A549 treated with AZD2906 at 1 μM for 4 hours (cell line): ENCODE data around the gene KRTAP13-3. TPM values are rescaled to one million over a fixed set of nuclear protein-coding genes. Genes with fewer than 3 reads are reported as not detected.

Experiments used
- total RNA-seq: library from RNA; stranded (reverse); fragments of 200-300 nt; extraction: Qiagen RNA extraction; gene quantifications from 5 replicates; pipeline ENCODE4 v1.2.3, GENCODE V29; 2022

Gene KRTAP13-3, protein sequence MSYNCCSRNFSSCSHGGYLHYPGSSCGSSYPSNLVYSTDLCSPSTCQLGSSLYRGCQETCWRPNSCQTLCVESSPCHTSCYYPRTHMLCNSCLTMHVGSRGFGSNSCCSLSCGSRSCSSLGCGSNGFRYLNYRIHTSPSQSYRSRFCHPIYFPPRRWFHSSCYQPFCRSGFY
- not detected in 5 replicates for total RNA-seq

DNA sequence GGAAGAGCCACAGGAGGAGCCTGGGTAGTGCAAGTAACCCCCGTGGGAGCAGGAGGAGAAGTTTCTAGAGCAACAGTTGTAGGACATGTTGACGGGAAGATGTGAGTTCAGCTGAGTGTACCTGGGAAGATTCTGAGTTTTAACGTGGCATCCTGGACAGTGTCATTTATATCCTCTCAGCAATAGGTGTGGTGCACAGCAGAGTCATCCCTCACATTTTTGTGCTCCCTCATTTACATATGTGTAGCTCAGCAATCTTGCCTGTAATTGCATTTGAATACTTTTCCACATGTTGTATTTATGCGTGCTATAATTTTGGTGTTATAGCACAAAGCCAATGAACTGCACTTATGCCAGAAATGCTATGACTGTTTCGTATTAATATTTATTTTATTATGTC, at the start of gene KRTAP13-3:
KRTAP13-3 (minus strand) TSS at position 101 of the 400 bp plus-strand sequence; CDS start at position 87, 14 bp downstream.

DNA sequence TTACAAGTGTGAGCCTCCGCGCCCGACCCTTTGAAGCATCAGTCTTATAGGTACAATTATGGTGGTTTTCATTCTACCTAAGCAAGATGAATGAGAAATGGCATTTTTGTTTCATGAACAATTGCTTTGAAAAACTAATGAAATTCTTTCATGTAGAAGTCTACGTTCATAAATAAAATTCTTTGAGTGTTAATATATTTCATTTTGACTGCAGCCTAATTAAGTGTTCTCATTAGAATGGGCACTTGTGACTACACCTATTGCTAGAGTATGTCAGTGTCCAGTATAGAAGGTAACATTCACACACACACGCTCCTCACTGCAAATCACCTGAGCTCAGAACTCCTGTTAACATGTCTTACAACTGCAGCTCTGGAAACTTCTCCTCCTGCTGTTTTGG, 14.2 kb upstream of the KRTAP13-3 start, which contains the start of gene KRTAP15-1:
KRTAP15-1 (plus strand) TSS at position 301 of the 400 bp plus-strand sequence; CDS start at position 354, 53 bp downstream.

DNA sequence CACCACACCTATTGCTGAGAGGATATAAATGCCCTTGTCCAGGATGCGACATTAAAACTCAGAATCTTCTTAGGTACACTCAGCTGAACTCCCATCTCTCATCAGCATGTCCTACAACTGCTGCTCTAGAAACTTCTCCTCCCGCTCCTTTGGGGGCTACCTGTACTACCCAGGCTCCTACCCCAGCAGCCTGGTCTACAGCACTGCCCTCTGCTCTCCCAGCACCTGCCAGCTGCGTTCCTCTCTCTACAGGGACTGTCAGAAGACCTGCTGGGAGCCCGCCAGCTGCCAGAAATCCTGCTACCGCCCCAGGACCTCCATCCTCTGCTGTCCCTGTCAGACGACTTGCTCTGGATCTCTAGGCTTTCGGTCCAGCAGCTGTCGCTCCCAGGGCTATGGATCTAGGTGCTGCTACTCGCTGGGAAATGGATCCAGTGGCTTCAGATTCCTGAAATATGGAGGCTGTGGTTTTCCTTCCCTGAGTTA, 4.5 kb upstream of the KRTAP13-3 start, which contains the start of gene KRTAP13-4:
KRTAP13-4 (plus strand) TSS at position 51 of the 486 bp plus-strand sequence; CDS start at position 107, 56 bp downstream.

DNA sequence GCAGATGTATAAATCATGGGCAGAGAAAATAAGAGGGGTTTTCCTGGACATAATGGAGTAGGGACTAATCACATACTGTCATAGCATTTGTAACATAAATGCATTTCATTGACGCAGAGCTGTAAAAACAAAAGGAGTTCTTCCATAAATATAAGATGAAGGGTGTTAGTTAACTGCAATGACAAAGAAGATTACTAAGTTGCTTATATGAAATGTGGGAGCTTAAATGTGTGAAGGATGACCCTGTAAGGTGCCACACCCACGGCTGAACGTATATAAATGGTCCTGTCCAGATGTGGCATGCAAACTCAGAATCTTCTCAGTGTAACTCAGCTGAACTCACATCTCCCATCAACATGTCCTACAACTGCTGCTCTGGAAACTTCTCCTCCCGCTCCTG, 30.0 kb downstream of the KRTAP13-3 start, which contains the start of gene KRTAP13-1:
KRTAP13-1 (plus strand) TSS at position 301 of the 400 bp plus-strand sequence; CDS start at position 357, 56 bp downstream.

Other genes with a start within 250 kb of the KRTAP13-3 start
- not detected in 5 replicates for gene CLDN8, start 209.8 kb downstream of the KRTAP13-3 start, total RNA-seq
- not detected in 5 replicates for gene KRTAP24-1, start 143.0 kb downstream of the KRTAP13-3 start, total RNA-seq
- gene KRTAP25-1, start 136.4 kb downstream of the KRTAP13-3 start, total RNA-seq: not detected in 5 replicates
- gene KRTAP26-1, start 105.6 kb downstream of the KRTAP13-3 start, total RNA-seq: not detected in 5 replicates
- gene KRTAP27-1, start 88.2 kb downstream of the KRTAP13-3 start, total RNA-seq: not detected in 5 replicates
- gene KRTAP23-1, start 77.3 kb downstream of the KRTAP13-3 start, total RNA-seq: not detected in 5 replicates
- gene KRTAP13-2, start 53.7 kb downstream of the KRTAP13-3 start, total RNA-seq: not detected in 5 replicates
- gene KRTAP13-1, start 29.9 kb downstream of the KRTAP13-3 start, total RNA-seq: not detected in 5 replicates
- not detected in 5 replicates for gene KRTAP13-4, start 4.3 kb upstream of the KRTAP13-3 start, total RNA-seq
- gene KRTAP15-1, start 14.3 kb upstream of the KRTAP13-3 start, total RNA-seq: not detected in 5 replicates
- gene KRTAP19-1, start 54.4 kb upstream of the KRTAP13-3 start, total RNA-seq: not detected in 5 replicates
- gene KRTAP19-2, start 61.5 kb upstream of the KRTAP13-3 start, total RNA-seq: not detected in 5 replicates
- gene KRTAP19-3, start 66.1 kb upstream of the KRTAP13-3 start, total RNA-seq: not detected in 5 replicates
- not detected in 5 replicates for gene KRTAP19-4, start 71.2 kb upstream of the KRTAP13-3 start, total RNA-seq
- gene KRTAP19-5, start 76.2 kb upstream of the KRTAP13-3 start, total RNA-seq: not detected in 5 replicates
- gene KRTAP19-6, start 115.9 kb upstream of the KRTAP13-3 start, total RNA-seq: not detected in 5 replicates
- gene KRTAP19-7, start 135.4 kb upstream of the KRTAP13-3 start, total RNA-seq: not detected in 5 replicates
- gene KRTAP22-2, start 164.5 kb upstream of the KRTAP13-3 start, total RNA-seq: not detected in 5 replicates
- not detected in 5 replicates for gene KRTAP6-3, start 166.5 kb upstream of the KRTAP13-3 start, total RNA-seq
- gene KRTAP6-2, start 173.0 kb upstream of the KRTAP13-3 start, total RNA-seq: not detected in 5 replicates
- not detected in 5 replicates for gene KRTAP22-1, start 175.2 kb upstream of the KRTAP13-3 start, total RNA-seq
- gene KRTAP6-1, start 188.0 kb upstream of the KRTAP13-3 start, total RNA-seq: not detected in 5 replicates
- not detected in 5 replicates for gene KRTAP20-1, start 190.5 kb upstream of the KRTAP13-3 start, total RNA-seq
- not detected in 5 replicates for gene KRTAP20-4, start 194.7 kb upstream of the KRTAP13-3 start, total RNA-seq
- not detected in 5 replicates for gene KRTAP20-2, start 209.3 kb upstream of the KRTAP13-3 start, total RNA-seq
- not detected in 5 replicates for gene KRTAP20-3, start 216.9 kb upstream of the KRTAP13-3 start, total RNA-seq